Type B pancreatic cell (in vitro differentiated cells): ENCODE results near the gene PRPF18. TPM values are rescaled to one million over a fixed set of nuclear protein-coding genes. Genes with fewer than 3 reads are reported as not detected.
A peak's percentile ranks its signal among the peaks of the same experiment; 100 is the strongest.

Experiments
- DNase-seq: peaks from one replicate; pipeline ENCODE4 v3.0.0; 2021; ENCODE audit warnings: mixed read lengths; ENCODE audit not compliant: unreplicated experiment; ENCODE audit errors: extremely low spot score
- H3K27ac Mint-ChIP-seq: 2 replicates; pipeline ENCODE4 v1.8.0; 2021; ENCODE audit warnings: mild to moderate bottlenecking, mixed read lengths
- H3K27me3 Mint-ChIP-seq: 2 replicates; pipeline ENCODE4 v1.8.0; 2021; ENCODE audit warnings: mixed read lengths
- H3K36me3 Mint-ChIP-seq: 2 replicates; pipeline ENCODE4 v1.8.0; 2021; ENCODE audit warnings: mixed read lengths
- H3K4me1 Mint-ChIP-seq: one replicate; pipeline ENCODE4 v1.8.0; 2021; ENCODE audit warnings: mixed read lengths; ENCODE audit not compliant: unreplicated experiment
- H3K4me3 Mint-ChIP-seq: 2 replicates; pipeline ENCODE4 v1.8.0; 2021; ENCODE audit warnings: mild to moderate bottlenecking, mixed read lengths
- H3K9me3 Mint-ChIP-seq: 2 replicates; pipeline ENCODE4 v1.8.0; 2021; ENCODE audit warnings: mixed read lengths
- total RNA-seq: library from RNA; stranded (reverse); gene quantifications from 2 replicates; pipeline ENCODE4 v1.2.1, GENCODE V29; 2021; ENCODE audit warnings: low replicate concordance
- TF ChIP-seq, protein P1 (sequence below): fragments of 200-600 bp; sonication (generic); conservative IDR thresholded peaks from 2 replicates; pipeline ENCODE4 v1.5.0; 2021; ENCODE audit warnings: antibody characterized with exemption, mild to moderate bottlenecking

PRPF18 gene
- total RNA-seq, 1 donor from 2014 or later, result 16.7 TPM

DNA sequence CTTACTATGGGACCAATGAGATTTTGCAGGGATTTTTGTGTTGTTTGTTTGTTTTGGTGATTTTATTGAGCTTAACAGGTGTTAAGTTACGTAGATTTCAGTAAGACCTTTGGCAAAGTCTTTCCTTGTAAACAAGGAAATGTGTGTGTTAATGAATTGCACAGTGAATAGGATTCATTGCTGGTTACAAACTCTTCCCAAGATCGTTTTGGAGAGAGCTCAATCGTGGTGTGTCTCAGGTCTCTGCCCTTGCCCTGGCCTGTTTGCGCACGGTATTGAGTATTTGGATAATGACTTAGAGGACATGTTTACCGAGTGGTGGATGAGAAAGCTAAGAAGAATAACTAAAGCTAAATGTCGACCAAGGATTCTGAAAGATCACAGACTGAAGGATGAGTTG lies 41.9 kb downstream of the PRPF18 start:
- TF ChIP-seq, protein P1, sequence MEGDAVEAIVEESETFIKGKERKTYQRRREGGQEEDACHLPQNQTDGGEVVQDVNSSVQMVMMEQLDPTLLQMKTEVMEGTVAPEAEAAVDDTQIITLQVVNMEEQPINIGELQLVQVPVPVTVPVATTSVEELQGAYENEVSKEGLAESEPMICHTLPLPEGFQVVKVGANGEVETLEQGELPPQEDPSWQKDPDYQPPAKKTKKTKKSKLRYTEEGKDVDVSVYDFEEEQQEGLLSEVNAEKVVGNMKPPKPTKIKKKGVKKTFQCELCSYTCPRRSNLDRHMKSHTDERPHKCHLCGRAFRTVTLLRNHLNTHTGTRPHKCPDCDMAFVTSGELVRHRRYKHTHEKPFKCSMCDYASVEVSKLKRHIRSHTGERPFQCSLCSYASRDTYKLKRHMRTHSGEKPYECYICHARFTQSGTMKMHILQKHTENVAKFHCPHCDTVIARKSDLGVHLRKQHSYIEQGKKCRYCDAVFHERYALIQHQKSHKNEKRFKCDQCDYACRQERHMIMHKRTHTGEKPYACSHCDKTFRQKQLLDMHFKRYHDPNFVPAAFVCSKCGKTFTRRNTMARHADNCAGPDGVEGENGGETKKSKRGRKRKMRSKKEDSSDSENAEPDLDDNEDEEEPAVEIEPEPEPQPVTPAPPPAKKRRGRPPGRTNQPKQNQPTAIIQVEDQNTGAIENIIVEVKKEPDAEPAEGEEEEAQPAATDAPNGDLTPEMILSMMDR, result no peak
- H3K27ac Mint-ChIP-seq, result peak overlapping the region; percentile 8

DNA sequence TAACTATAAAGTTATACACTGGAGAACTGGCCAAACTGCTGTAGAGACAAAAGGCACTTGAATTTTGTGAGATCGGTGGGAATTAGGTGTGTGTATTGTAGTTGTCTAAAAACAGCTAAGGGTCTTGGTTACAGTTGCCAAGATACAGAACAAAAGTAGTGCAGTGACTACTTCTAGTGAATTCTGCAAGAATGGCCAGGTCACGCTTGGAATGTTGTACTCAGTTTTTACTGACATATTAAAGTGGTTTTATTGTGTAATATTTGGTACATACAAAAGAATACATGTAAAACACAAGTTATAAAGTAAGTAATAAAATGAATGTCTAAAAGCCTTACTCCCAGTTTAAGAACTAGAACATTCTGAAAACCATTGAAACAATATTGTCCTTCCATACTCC lies 42.4 kb downstream of the PRPF18 start:
- Mint-ChIP-seq H3K4me1 (peaks cover 12% of the 10 kb centered on the region), H3K9me3 (no peaks in the 10 kb centered on the region), H3K27me3 (no peaks in the 10 kb centered on the region), H3K36me3 (peaks cover 20% of the 10 kb centered on the region), H3K4me3 (no peak overlapping the region), H3K27ac (peak overlapping the region; percentile 8)
- TF ChIP-seq, protein P1, result no peak
- no peak for DNase-seq

More for the DNA sequence above, 41.9 kb downstream of the PRPF18 start:
- Mint-ChIP-seq H3K36me3 (peaks cover 20% of the 10 kb centered on the region), H3K4me1 (peaks cover 11% of the 10 kb centered on the region), H3K4me3 (no peak overlapping the region), H3K9me3 (no peaks in the 10 kb centered on the region), H3K27me3 (no peaks in the 10 kb centered on the region)
- DNase-seq, result no peak

DNA sequence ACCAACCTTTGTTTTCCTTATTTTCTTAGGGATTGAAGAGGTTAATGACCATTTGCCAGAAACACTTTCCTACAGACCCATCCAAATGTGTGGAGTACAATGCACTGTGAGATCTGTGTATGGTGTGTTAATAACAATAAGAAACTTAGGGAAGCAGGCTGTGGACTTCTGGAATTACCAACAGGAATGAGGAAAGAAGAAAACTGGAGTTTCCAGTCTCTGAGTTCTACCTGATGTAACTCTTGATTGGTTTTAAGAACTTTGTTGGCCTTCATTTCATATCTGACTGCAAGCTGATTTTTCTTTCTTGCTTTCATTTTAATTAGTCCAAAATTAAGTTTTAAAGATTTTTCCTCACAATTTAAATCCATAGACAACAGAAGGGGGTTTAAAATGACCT lies 43.5 kb downstream of the PRPF18 start:
- H3K27me3 Mint-ChIP-seq, result no peaks in the 10 kb centered on the region
- H3K4me1 Mint-ChIP-seq, result peaks cover 14% of the 10 kb centered on the region
- DNase-seq, result no peak
- no peaks in the 10 kb centered on the region for H3K9me3 Mint-ChIP-seq
- no peak overlapping the region for H3K27ac Mint-ChIP-seq
- no peak overlapping the region for H3K4me3 Mint-ChIP-seq
- H3K36me3 Mint-ChIP-seq, result peaks cover 18% of the 10 kb centered on the region
- TF ChIP-seq, protein P1, result no peak

DNA sequence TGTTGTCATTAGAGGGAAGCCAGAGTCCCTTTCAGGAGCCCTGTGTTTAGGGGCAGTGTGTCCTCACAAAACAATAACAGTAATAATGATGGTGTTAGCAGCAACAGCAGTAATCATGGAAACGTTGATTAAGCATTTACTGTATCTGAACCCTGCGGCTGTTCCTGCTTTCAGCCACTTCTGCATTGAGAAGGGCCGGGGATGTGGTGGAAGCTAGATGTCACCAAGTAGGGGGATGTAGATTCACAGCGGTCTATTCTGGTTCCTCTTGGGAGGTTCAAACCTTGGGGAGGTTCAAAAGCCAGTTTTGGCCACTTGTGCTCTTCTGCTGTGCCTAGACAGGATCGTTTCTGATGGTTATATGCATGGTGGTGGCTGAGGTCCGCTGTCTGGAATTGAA lies 44.8 kb downstream of the PRPF18 start:
- Mint-ChIP-seq H3K27ac (no peak overlapping the region), H3K27me3 (no peaks in the 10 kb centered on the region), H3K4me1 (peaks cover 14% of the 10 kb centered on the region), H3K4me3 (no peak overlapping the region), H3K36me3 (peaks cover 16% of the 10 kb centered on the region), H3K9me3 (no peaks in the 10 kb centered on the region)
- no peak for DNase-seq
- TF ChIP-seq, protein P1, result no peak

DNA sequence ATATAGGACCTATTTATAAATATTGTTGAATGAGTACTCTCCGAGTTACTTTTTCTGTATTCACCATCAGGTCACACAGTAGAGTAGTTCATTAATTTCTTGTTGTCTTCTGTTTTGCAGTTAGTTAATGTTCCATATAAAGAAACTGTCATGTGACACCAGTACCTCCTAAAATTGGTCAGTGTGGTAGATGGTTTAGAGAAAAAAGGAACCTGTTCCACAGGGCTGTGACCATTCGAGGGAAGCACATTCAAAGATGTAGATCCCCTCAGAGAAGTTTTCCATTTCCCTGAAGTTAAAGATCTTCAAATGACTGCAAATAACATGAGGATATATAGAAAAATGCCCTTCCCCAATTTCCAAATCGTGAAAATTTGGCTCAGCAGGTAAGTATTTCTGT lies 45.7 kb downstream of the PRPF18 start:
- Mint-ChIP-seq H3K4me1 (peaks cover 17% of the 10 kb centered on the region), H3K36me3 (peaks cover 19% of the 10 kb centered on the region), H3K27ac (no peak overlapping the region), H3K4me3 (no peak overlapping the region), H3K27me3 (no peaks in the 10 kb centered on the region), H3K9me3 (no peaks in the 10 kb centered on the region)
- no peak for DNase-seq
- TF ChIP-seq, protein P1, result no peak

DNA sequence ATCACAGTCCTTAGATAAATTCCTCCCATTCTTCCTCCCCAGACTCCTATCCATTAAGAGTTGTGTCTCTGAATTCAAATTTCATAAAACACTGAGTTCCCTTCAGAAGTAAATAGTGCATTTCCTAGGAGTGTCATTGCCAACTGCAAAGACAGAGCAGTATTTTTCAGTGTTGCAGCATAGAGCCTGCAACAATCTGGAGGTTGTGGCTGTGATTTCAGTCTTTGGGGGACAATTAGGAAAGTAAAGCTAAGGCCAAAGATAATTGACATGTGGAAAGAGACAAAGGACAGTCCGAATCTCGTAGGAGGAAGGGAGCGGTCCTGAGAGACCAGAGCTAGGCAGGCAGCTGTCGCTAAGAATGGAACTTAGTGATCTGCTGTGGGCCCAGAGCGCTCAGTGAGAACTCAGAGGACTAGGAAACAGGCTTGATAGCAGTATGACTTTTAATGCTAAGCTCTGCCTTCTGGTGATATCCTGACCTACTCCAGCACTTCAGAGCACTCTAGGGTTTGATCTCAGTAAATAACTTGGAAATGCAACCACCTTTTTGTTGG lies 46.2 kb downstream of the PRPF18 start:
- no peak for DNase-seq
- H3K27me3 Mint-ChIP-seq, result no peaks in the 10 kb centered on the region
- TF ChIP-seq, protein P1, result no peak
- H3K4me3 Mint-ChIP-seq, result no peak overlapping the region
- H3K4me1 Mint-ChIP-seq, result peaks cover 22% of the 10 kb centered on the region
- peaks cover 24% of the 10 kb centered on the region for H3K36me3 Mint-ChIP-seq
- H3K27ac Mint-ChIP-seq, result peak overlapping the region; percentile 83
- no peaks in the 10 kb centered on the region for H3K9me3 Mint-ChIP-seq
